ENCODE measurements around the gene ADAP1. TPM values are rescaled to one million over a fixed set of nuclear protein-coding genes. Genes with fewer than 3 reads are reported as not detected.

ADAP1 gene
- polyA plus RNA-seq, 1 experiment = 0.87 TPM

DNA sequence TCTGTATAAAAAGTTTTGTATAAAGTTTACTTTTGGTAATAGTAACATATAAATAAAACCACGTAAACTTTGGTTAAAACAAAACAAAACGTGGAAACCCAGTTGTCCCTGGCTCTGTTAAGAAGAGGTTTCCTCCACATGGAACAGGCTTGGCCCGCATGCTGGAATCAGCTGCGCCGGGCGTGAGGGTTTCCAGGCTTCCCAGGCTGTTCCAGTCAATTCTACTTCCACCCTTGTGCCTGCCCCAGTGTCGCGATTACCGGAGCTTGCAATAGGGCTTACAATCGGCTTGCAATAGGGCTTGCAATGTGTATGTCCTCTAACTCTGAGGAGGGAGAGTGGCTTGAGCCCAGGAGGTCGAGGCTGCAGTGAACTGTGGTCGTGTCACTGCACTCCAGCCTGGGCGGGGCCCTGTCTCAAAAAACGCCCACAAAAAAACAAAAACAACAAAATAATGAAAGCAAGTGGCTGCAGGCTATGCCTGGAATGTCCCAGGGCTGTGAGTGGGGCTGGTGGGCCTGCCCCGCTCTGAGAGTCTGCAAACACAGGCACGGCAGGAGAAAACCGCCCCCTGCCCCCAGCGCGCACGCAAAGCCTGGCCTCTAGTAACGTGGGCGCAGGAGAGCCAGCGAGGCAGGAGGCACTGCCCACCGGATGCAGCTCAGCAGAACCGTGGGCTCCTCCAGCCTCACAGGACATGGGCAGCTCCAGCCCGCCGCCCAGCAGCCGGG, 44.8 kb upstream of the ADAP1 start:
- POLR2A ChIA-PET = interaction anchor here (1.3 kb wide), 1 partner anchor 161 kb away, joined by 3 read pairs; no protein-coding TSS in a partner anchor
- Histone ChIP-seq H3K27ac (ENCODE audit: low read depth, low read length) (no peak overlapping the region), H3K4me3 (ENCODE audit: low read depth, low read length) (no peak overlapping the region), H3K9me3 (ENCODE audit: control insufficient read depth, insufficient read depth, low read length) (no peaks in the 10 kb centered on the region; the same call in 1 of the 2 replicates), H3K27me3 (ENCODE audit: control insufficient read depth, insufficient read depth, low read length) (no peaks in the 10 kb centered on the region)
- no peak for DNase-seq (ENCODE audit: low read depth, low spot score)
- CTCF ChIA-PET = interaction anchor here (0.9 kb wide), 1 partner anchor 124 kb away, joined by 4 read pairs; no protein-coding TSS in a partner anchor
- TF ChIP-seq, protein P1, sequence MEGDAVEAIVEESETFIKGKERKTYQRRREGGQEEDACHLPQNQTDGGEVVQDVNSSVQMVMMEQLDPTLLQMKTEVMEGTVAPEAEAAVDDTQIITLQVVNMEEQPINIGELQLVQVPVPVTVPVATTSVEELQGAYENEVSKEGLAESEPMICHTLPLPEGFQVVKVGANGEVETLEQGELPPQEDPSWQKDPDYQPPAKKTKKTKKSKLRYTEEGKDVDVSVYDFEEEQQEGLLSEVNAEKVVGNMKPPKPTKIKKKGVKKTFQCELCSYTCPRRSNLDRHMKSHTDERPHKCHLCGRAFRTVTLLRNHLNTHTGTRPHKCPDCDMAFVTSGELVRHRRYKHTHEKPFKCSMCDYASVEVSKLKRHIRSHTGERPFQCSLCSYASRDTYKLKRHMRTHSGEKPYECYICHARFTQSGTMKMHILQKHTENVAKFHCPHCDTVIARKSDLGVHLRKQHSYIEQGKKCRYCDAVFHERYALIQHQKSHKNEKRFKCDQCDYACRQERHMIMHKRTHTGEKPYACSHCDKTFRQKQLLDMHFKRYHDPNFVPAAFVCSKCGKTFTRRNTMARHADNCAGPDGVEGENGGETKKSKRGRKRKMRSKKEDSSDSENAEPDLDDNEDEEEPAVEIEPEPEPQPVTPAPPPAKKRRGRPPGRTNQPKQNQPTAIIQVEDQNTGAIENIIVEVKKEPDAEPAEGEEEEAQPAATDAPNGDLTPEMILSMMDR (IDR thresholded peaks at IDR 0.05; ENCODE audit: low read depth, low read length) = no peak

DNA sequence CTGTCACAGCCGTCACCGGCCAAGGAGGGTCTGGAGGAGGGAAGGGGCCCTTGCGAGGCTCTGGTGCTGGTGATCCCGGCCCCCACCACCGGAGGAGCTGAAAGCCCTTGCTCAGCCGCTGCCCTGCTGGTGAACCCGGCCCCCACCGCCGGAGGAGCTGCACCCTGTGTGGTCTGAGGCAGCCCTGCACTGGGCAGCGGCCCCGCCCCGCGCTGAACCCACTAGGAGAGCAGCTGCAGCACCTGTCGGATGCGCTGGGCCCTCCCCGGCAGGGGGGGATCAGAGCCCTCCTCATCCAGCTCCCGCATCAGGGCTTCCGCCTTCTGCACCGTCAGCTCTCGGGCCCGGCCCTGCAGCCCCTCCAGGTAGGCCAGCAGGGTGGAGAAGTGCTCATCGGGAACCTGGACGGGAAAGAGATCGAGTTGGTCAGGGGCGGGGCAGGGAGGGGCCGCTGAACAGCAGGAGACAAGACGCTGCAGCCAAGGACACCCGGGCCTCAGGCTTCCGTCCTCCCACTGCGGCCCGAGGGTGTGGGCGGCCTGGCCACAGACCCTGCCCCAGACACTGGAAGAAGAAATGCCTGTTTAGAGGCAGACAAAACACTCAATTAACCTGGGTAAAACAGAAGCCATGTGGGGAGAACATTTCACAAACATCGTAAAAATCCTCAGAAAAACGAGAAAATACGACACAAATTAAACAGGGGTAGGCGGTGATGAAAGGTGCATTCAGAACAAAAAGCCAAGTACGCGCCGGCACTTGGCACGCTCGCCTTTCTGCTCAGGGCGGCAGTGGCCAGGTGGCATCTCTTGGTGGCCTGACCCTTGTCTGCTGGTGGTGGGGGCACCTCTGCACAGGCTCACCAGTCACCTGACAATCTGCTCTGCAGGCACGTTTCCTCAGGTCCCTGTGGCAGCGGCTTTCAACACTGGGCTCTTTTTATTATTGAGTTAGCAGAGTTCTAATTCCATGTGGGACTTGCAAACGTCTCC, 43.2 kb upstream of the ADAP1 start:
- Histone ChIP-seq H3K4me3 (ENCODE audit: low read depth, low read length) (no peak overlapping the region), H3K27ac (ENCODE audit: low read depth, low read length) (no peak overlapping the region), H3K9me3 (ENCODE audit: control insufficient read depth, insufficient read depth, low read length) (no peaks in the 10 kb centered on the region; the same call in 1 of the 2 replicates), H3K27me3 (ENCODE audit: control insufficient read depth, insufficient read depth, low read length) (no peaks in the 10 kb centered on the region)
- TF ChIP-seq, protein P1 (IDR thresholded peaks at IDR 0.05; ENCODE audit: low read depth, low read length) = no peak
- ChIA-PET POLR2A (interaction anchor here (1.3 kb wide), 1 partner anchor 163 kb away, joined by 3 read pairs; no protein-coding TSS in a partner anchor), CTCF (interaction anchor here (1.0 to 1.2 kb wide), 2 partner anchors 68 to 90 kb away, joined by 3 to 4 read pairs; no protein-coding TSS in a partner anchor)
- no peak for DNase-seq (ENCODE audit: low read depth, low spot score)

GRCh38 chr7:996079-996872, 41.8 kb upstream of the ADAP1 start:
- TF ChIP-seq, protein P1 (IDR thresholded peaks at IDR 0.05; ENCODE audit: low read depth, low read length) = no peak
- DNase-seq (ENCODE audit: low read depth, low spot score) = no peak
- no peak overlapping the region for H3K4me3 ChIP-seq (ENCODE audit: low read depth, low read length)
- POLR2A ChIA-PET = no interaction called here
- CTCF ChIA-PET = interaction anchor here (6.1 kb wide), 1 partner anchor 70 kb away, joined by 182 read pairs; no protein-coding TSS in a partner anchor
- peaks cover 4% of the 10 kb centered on the region for H3K27me3 ChIP-seq (ENCODE audit: control insufficient read depth, insufficient read depth, low read length)
- no peak overlapping the region for H3K27ac ChIP-seq (ENCODE audit: low read depth, low read length)
- H3K9me3 ChIP-seq (ENCODE audit: control insufficient read depth, insufficient read depth, low read length) = no peaks in the 10 kb centered on the region; the same call in 1 of the 2 replicates

DNA sequence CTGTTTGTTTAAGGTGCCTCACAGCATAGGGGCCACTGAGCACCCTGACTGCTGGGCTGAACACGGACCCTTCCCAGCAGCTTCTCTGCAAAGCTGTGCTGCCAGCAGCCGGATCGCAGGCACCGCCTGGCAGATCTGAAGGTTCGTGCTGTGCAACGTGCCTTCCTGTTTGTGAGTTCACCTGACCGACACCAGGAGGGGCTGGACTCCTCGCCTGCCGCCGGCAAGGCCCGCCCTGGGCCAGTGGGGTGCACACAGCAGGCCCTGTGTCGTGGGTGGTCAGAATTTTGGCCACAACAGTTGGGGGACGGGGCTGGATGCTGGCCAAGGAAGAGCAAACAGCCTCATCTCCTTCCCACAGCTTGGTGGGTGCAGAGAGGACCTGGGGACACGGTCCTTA, 41.1 kb upstream of the ADAP1 start:
- Histone ChIP-seq H3K9me3 (ENCODE audit: control insufficient read depth, insufficient read depth, low read length) (no peaks in the 10 kb centered on the region; the same call in 1 of the 2 replicates), H3K4me3 (ENCODE audit: low read depth, low read length) (no peak overlapping the region), H3K27ac (ENCODE audit: low read depth, low read length) (no peak overlapping the region), H3K27me3 (ENCODE audit: control insufficient read depth, insufficient read depth, low read length) (peaks cover 4% of the 10 kb centered on the region)
- no peak for DNase-seq (ENCODE audit: low read depth, low spot score)
- POLR2A ChIA-PET = no interaction called here
- TF ChIP-seq, protein P1 (IDR thresholded peaks at IDR 0.05; ENCODE audit: low read depth, low read length) = no peak
- CTCF ChIA-PET = interaction anchor here (1.1 to 6.1 kb wide), 2 partner anchors 71 to 128 kb away, joined by 5 to 182 read pairs; no protein-coding TSS in a partner anchor

All from AG04450 (cell line).